SU-DHL-6 (cell line): ENCODE results near the gene FNTB.

Experiments
- H2AFZ ChIP-seq: fragments of 200-600 bp; sonication (generic); 2 replicates; pipeline ENCODE4 v1.6.1; 2014; ENCODE audit warnings: low read depth, mild to moderate bottlenecking, moderate library complexity, mixed read lengths, antibody characterized with exemption, low read length; ENCODE audit not compliant: severe bottlenecking
- H3F3A ChIP-seq: fragments of 200-600 bp; shearing (Covaris generic); 2 replicates; pipeline ENCODE4 v1.6.0; 2016; ENCODE audit warnings: antibody characterized with exemption, mild to moderate bottlenecking; ENCODE audit not compliant: insufficient read depth
- H3K27ac ChIP-seq: fragments of 200-600 bp; sonication (generic); 2 replicates; pipeline ENCODE4 v1.5.1; 2016; ENCODE audit warnings: low read depth, mild to moderate bottlenecking, low read length, moderate library complexity, mixed read lengths
- H3K27me3 ChIP-seq: fragments of 200-600 bp; sonication (generic), shearing (Covaris generic); 2 replicates; pipeline ENCODE4 v1.6.0; 2014; ENCODE audit warnings: mild to moderate bottlenecking, low read length
- H3K36me3 ChIP-seq: fragments of 200-600 bp; sonication (generic); 2 replicates; pipeline ENCODE4 v1.6.1; 2014; ENCODE audit warnings: mild to moderate bottlenecking, low read length, mixed read lengths
- H3K4me2 ChIP-seq: fragments of 300-600, 200-600 bp; shearing (Covaris generic), sonication (generic); 2 replicates; pipeline ENCODE4 v1.6.0; 2014; ENCODE audit warnings: low read length, low read depth, mild to moderate bottlenecking; ENCODE audit not compliant: poor library complexity, severe bottlenecking
- H3K4me3 ChIP-seq: fragments of 200-600 bp; sonication (generic); 2 replicates; pipeline ENCODE4 v1.5.1; 2014; ENCODE audit warnings: antibody characterized with exemption, low read length, mild to moderate bottlenecking, mixed read lengths; ENCODE audit not compliant: insufficient read depth, poor library complexity, severe bottlenecking
- H3K79me2 ChIP-seq: fragments of 200-600 bp; sonication (generic); 2 replicates; pipeline ENCODE4 v1.6.1; 2014; ENCODE audit warnings: mild to moderate bottlenecking, low read length, moderate library complexity; ENCODE audit not compliant: insufficient read depth
- H3K9ac ChIP-seq: fragments of 200-600 bp; sonication (generic); 2 replicates; pipeline ENCODE4 v1.7.0; 2014; ENCODE audit warnings: mild to moderate bottlenecking, low read length
- H3K9me2 ChIP-seq: fragments of 200-600 bp; sonication (generic); replicated peaks from 2 replicates; pipeline ENCODE4 v1.6.1; 2014; ENCODE audit warnings: low read length; ENCODE audit not compliant: insufficient read depth
- H3K9me3 ChIP-seq: fragments of 200-600 bp; sonication (generic); 2 replicates; pipeline ENCODE4 v1.6.1; 2014; ENCODE audit warnings: low read length, mixed read lengths; ENCODE audit not compliant: insufficient read depth
- H4K20me1 ChIP-seq: fragments of 200-600 bp; sonication (generic); 2 replicates; pipeline ENCODE4 v1.6.1; 2014; ENCODE audit warnings: low read depth, mild to moderate bottlenecking, antibody characterized with exemption, low read length, moderate library complexity, mixed read lengths
- CTCF ChIP-seq: fragments of 200-600 bp; sonication (generic); IDR thresholded peaks from one replicate; pipeline ENCODE4 v1.5.1; 2017; ENCODE audit warnings: antibody characterized with exemption, mild to moderate bottlenecking, low read length, moderate library complexity; ENCODE audit not compliant: insufficient read depth, poor library complexity, severe bottlenecking
- EZH2phosphoT487 ChIP-seq: fragments of 200-600 bp; sonication (generic), shearing (Covaris generic); conservative IDR thresholded peaks from 2 replicates; pipeline ENCODE4 v1.6.1; 2018; ENCODE audit warnings: mild to moderate bottlenecking, antibody characterized with exemption, low read length, moderate library complexity, mixed read lengths

The FNTB gene

GRCh38 chr14:64947710-64948611, 38.7 kb upstream of the FNTB start:
- H3K9ac ChIP-seq = no peak overlapping the region

GRCh38 chr14:64948612-64949210, 38.0 kb upstream of the FNTB start:
- H3K36me3 ChIP-seq = no peaks in the 10 kb centered on the region
- no peaks in the 10 kb centered on the region for H3K79me2 ChIP-seq
- no peak overlapping the region for H3K27ac ChIP-seq
- H4K20me1 ChIP-seq = no peaks in the 10 kb centered on the region
- no peak overlapping the region for H3K9ac ChIP-seq
- H3F3A ChIP-seq = no peaks in the 10 kb centered on the region
- no peaks in the 10 kb centered on the region for H3K27me3 ChIP-seq
- no peak for TF ChIP-seq CTCF
- no peak for TF ChIP-seq EZH2phosphoT487
- H3K4me2 ChIP-seq = no peak overlapping the region
- no peaks in the 10 kb centered on the region for H3K9me3 ChIP-seq
- H2AFZ ChIP-seq = no peak overlapping the region
- H3K4me3 ChIP-seq = no peak overlapping the region
- no peaks in the 10 kb centered on the region for H3K9me2 ChIP-seq

More at GRCh38 chr14:64947710-64948611, 38.7 kb upstream of the FNTB start:
- H3K27ac ChIP-seq = no peak overlapping the region
- no peak overlapping the region for H3K4me3 ChIP-seq
- H3K79me2 ChIP-seq = no peaks in the 10 kb centered on the region
- no peaks in the 10 kb centered on the region for H3K9me2 ChIP-seq
- H3K27me3 ChIP-seq = no peaks in the 10 kb centered on the region
- TF ChIP-seq EZH2phosphoT487 = no peak
- no peaks in the 10 kb centered on the region for H3F3A ChIP-seq
- H3K9me3 ChIP-seq = no peaks in the 10 kb centered on the region
- H4K20me1 ChIP-seq = no peaks in the 10 kb centered on the region
- no peak overlapping the region for H3K4me2 ChIP-seq
- no peaks in the 10 kb centered on the region for H3K36me3 ChIP-seq
- H2AFZ ChIP-seq = no peak overlapping the region

GRCh38 chr14:64950889-64951288, 35.8 kb upstream of the FNTB start:
- H3K36me3 ChIP-seq = no peaks in the 10 kb centered on the region

More at GRCh38 chr14:64950889-64951288, 35.8 kb upstream of the FNTB start:
- Histone ChIP-seq H4K20me1 (no peaks in the 10 kb centered on the region), H3K27ac (no peak overlapping the region), H3K9me3 (no peaks in the 10 kb centered on the region), H3K4me2 (no peak overlapping the region), H2AFZ (no peak overlapping the region), H3K4me3 (no peak overlapping the region), H3K27me3 (no peaks in the 10 kb centered on the region), H3F3A (no peaks in the 10 kb centered on the region), H3K79me2 (no peaks in the 10 kb centered on the region), H3K9me2 (no peaks in the 10 kb centered on the region), H3K9ac (no peak overlapping the region)
- TF ChIP-seq CTCF (no peak), EZH2phosphoT487 (no peak)
